Astrocyte (in vitro differentiated cells and primary cell): ENCODE measurements around the gene IFITM10.

Experiments used
- CTCF ChIP-seq: IDR thresholded peaks from 2 replicates; pipeline ENCODE4 v1.5.1; 2011; ENCODE audit warnings: low read depth, mild to moderate bottlenecking, inconsistent platforms, low read length, moderate library complexity; ENCODE audit not compliant: insufficient read depth
- EZH2 ChIP-seq: IDR thresholded peaks from 2 replicates; pipeline ENCODE4 v1.6.1; 2012; ENCODE audit warnings: mild to moderate bottlenecking, low read length, inconsistent platforms; ENCODE audit not compliant: insufficient read depth

- no peak for TF ChIP-seq CTCF
- no peak for TF ChIP-seq EZH2
Observed at GRCh38 chr11:1739576-1739975, 10.8 kb downstream of the IFITM10 start.
